HPDE6-E6E7 (cell line): ENCODE measurements around the gene PHYHD1.
"Not testable (repeated sequence)": the region's sequence is repeated elsewhere in the genome, so short reads cannot be mapped to it uniquely, and the experiment has no call there.

Source experiments
- DNase-seq: peaks from one replicate; pipeline ENCODE4 v3.0.0; 2011; ENCODE audit warnings: missing footprints; ENCODE audit errors: extremely low spot score

PHYHD1 gene

DNA sequence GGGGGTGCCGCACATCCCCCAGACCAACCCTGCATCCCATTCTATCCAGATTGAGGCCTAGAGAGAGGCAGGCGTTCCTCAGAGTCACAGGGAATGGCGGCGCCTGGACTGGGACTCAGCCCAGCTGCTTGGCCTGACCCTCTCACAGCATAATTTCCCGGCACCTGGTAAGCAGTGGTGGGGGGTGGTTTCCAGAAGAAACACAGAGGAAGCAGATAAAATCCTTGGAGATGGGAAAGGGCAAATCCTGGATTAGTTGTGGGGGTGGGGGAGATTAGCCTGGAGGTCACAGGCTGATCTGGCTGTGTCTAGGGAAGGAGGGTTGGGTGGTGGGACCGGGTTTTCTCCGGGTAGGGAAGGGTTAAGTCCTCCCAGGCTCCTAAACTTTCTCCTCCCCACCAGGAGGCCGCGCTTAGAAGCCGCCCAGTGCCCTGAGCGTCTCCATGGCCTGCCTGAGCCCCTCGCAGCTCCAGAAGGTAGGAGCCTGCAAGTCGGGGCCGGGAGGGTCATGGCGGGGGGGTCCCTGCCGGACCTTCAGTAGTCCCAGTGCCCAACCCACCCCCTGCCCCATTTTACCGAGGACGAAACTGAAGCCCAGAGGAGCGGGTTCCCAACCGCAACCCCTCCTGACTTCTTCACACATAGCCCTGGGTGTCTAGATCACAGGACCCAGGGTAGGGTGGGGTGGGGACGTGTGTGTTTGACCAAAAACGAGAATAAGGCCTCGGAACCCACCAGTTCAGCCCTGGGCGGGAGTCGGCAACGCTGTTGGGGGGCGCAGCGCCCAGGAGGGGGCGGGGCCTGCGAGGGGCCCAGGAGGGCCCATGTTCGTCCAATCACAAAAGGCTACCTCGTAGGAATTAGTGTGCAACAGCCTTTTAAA is 1.3 kb downstream of the PHYHD1 start:
- no peak for DNase-seq

- no peak for DNase-seq
Measured at GRCh38 chr9:128923493-128923883, 2.7 kb downstream of the PHYHD1 start.

DNA sequence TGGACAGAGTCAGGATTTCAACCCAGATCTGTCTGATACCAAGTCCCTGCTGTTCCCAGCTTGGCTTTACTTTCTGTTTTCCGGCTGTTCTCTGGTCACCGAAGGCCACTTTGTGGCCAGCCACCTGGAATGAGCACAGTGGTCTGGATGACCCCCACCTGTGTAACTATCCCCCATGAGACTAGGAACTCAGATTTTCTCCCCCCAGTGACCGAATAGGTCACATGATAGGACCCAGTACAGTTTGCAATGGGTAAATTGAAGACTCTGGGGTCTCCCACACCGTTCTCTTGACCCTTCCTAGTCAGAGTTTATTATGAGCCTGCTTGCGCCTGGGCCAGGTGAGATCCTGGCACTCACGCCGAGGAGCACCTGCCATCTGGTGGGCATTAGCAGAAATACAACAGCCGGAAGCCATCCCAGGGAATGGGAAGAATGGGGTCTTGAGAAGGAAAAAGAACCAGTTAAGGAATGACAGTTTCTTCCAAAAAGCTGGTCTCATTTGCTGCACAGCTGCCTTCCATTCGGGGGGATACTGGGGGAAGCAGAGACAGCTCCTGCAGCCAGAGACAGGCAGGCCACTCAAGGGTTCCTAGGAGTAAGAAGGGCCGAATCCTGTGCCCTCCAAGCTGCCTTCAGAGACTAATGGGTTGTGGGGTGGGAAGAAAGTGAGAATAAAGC is 7.1 kb downstream of the PHYHD1 start:
- peak; percentile 63 for DNase-seq

DNA sequence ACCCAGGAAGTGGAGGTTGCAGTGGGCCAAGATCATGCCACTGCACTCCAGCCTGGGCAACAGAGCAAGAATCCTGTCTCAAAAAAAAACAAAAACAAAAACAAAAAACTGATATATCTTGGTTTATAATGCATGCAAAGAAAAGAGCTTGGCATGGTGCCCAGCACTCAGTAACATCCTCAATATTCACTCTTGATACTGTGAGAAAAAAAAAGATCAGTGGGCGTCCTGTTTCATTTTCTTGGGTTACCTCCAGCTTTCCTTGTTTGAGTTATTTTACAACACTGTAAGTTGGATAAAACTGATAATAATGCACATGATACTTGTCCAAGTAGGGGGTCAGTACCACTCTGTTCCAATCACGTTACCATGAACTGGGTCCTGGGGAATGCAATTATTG is 7.8 kb downstream of the PHYHD1 start:
- DNase-seq = no peak

DNA sequence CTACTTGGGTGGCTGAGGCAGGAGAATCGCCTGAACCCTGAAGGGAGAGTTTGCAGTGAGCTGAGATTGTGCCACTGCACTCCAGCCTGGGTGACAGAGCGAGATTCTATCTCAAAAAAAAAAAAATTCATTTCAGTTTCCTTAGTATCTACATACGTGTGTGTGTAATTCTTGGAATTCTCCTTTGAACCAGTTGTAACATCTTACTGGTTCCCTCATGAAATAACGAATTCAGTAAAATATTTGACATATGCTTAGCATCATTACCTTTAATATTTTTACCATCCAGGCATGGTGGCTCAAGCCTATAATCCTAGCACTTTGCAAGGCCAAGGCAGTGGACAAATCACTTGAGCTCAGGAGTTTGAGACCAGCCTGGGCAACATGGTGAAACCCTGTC is 8.8 kb downstream of the PHYHD1 start:
- no peak for DNase-seq

DNA sequence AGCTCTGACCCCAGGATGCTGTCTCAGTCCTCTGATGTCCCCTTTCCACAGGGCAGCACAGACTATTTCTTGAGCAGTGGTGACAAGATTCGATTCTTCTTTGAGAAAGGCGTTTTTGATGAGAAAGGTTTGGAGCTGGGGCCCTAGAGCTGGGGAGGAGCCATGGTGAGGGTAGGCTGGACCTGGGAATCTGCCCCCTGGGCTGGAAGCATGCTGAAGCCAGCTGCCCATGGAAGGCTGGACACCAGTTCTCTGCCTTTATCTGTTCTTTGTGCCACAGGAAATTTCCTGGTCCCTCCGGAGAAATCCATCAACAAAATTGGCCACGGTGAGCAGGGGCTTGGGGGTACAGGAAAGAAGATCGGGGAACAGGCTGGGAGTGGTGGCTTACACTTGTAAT is 12.9 kb downstream of the PHYHD1 start:
- no peak for DNase-seq

GRCh38 chr9:128936171-128936865 is 15.5 kb downstream of the PHYHD1 start:
- DNase-seq = no peak

DNA sequence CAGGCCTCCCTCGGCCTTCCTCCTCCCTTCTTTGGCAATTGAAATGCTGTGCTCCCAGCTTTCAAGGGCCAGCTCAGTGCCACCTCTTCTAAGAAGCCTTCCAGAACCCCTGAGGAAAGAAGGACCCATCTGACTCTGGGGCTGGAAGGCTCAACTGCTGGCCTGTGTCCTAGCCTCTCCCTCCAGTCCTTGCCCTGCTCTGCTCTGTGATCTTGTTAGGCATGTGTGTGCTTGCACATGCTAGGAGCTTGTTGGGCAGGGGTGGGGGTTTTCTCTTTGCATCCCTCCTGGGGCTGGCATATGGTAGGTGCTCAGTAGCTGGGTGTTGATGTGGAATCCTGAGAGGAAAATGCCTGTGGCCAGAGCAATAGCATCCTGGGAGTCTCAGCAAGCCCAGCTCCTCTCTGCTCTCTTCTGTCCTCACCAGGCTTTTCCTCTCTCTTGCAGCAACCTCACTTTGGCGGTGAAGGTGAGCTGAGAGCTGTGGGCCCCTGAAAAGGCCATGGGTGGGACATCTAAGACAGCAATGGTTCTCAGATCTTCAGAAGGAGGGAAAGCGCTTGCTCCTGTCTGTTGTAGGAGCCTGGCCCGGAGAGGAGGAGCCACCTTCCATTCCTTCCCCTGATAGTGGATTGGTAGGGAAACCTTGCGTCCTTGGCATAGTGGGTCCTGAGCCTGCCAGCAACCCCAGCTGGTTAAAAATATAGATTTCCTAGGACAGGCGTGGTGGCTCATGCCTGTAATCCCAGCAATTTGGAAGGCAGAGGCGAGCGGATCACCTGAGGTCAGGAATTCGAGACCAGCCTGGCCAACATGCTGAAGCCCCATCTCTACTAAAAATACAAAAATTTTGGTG is 16.8 kb downstream of the PHYHD1 start:
- DNase-seq = no peak

GRCh38 chr9:128940271-128940921 is 19.6 kb downstream of the PHYHD1 start:
- no peak for DNase-seq

DNA sequence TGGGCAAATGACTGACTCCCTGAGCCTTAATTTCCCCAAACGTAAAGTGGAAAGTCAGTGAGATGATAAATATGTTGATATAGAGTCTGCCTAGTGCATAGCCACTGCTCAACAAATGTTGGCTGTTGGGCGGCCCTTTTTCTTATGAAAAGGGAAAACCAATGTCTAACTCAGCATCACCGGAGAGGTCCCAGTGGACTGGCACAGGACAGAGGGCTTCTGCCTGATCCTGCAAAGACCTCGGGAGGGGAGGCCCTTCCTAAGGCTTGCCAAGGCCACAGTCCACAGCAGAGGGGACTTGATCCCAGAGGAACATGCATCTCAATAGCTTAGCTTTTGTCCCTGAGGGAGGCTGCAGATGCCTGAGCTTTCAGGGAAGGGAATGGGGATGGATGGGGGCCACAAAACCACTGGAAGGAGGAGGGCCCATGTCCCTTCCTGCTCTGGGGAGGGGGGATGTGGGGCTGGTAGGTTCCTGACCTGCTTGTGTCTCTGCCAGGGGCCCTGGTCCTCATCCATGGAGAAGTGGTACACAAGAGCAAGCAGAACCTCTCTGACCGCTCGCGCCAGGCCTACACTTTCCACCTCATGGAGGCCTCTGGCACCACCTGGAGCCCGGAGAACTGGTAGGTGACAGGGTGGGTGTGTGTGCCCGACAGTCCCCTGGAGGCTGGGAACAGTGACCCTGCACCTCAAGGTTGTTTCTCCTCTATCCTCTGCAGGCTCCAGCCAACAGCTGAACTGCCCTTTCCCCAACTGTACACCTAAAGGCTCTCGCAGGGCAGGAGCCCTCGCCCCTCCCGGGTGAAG is 20.4 kb downstream of the PHYHD1 start:
- no peak for DNase-seq

- no peak for DNase-seq
Measured at GRCh38 chr9:128943832-128944620, 23.2 kb downstream of the PHYHD1 start.

- DNase-seq = not testable (repeated sequence)
Measured at GRCh38 chr9:128944966-128945365, 24.2 kb downstream of the PHYHD1 start.

GRCh38 chr9:128945798-128946501 is 25.2 kb downstream of the PHYHD1 start:
- DNase-seq = no peak

- no peak for DNase-seq
Measured at GRCh38 chr9:128946571-128947276, 25.9 kb downstream of the PHYHD1 start.

DNA sequence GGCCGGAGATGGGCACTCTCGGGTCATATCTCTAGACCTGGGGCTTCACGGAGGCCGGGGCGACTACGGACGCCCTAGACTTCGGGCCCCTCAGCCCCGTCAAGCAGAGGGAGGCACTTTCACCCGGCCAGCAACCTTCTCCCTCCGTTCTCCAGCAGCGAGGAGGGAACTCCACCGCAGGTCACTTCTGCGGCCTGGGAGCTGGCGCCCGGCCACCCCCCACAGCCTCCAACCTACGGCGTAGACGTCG is 26.4 kb downstream of the PHYHD1 start:
- no peak for DNase-seq

- peak; percentile 96 for DNase-seq
Measured at GRCh38 chr9:128947527-128948301, 26.9 kb downstream of the PHYHD1 start, which contains the start of the genes DOLK and NUP188. TSS of gene DOLK (minus strand) at chr9:128947603. CDS start at chr9:128947303, 300 bp downstream. TSS of gene NUP188 (plus strand) at chr9:128947699. CDS start at chr9:128947720, 21 bp downstream.

GRCh38 chr9:128961403-128961802 is 40.6 kb downstream of the PHYHD1 start:
- DNase-seq = not testable (repeated sequence)
